Caco-2 (cell line): ENCODE data around the gene MAP2K5. TPM values are rescaled to one million over a fixed set of nuclear protein-coding genes. Genes with fewer than 3 reads are reported as not detected.

Experiments
- BruUV-seq: library from RNA; stranded (reverse); fragments of 400-500 nt; replicated peaks from 2 replicates; lab custom pipeline; 2021; lab: Mats Ljungman, UMichigan
- CTCF ChIA-PET: fragments of 300-600 bp; sonication (Branson Sonifier 250); formaldehyde crosslinking; loops from one replicate; lab custom pipeline; 2022; ENCODE audit warnings: antibody characterized with exemption; lab: Charles Lee
- POLR2A ChIA-PET: fragments of 300-600 bp; sonication (Branson Sonifier 250); formaldehyde crosslinking; loops from one replicate; lab custom pipeline; 2022; ENCODE audit warnings: antibody characterized with exemption; lab: Charles Lee
- DNase-seq, 2 experiments: peaks; one replicate each; pipeline versions ENCODE4 v3.0.0 to v3.0.0-alpha.2; 2020 to 2022
- H3K27me3 ChIP-seq: replicated peaks from 2 replicates; pipeline ENCODE4 v1.6.0; 2011; ENCODE audit warnings: low read length; ENCODE audit not compliant: control insufficient read depth, insufficient read depth
- H3K36me3 ChIP-seq: 2 replicates; pipeline ENCODE4 v1.5.1; 2011; ENCODE audit warnings: low read length; ENCODE audit not compliant: control insufficient read depth, insufficient read depth
- H3K4me1 ChIP-seq: fragments of 250-450 bp; sonication (Bioruptor Pico); 2 replicates; pipeline ENCODE4 v1.5.1; 2020; ENCODE audit warnings: mild to moderate bottlenecking
- H3K4me3 ChIP-seq: 2 replicates; pipeline ENCODE4 v1.5.1; 2011; ENCODE audit warnings: low read depth, mild to moderate bottlenecking, control low read depth, low read length
- H3K9me3 ChIP-seq: fragments of 250-450 bp; sonication (Bioruptor Pico); 2 replicates; pipeline ENCODE4 v1.5.1; 2020; ENCODE audit warnings: mild to moderate bottlenecking, moderate library complexity
- H3K27ac Mint-ChIP-seq: one replicate; pipeline ENCODE4 v1.8.0; 2022; ENCODE audit warnings: mixed read lengths; ENCODE audit not compliant: unreplicated experiment
- H3K27me3 Mint-ChIP-seq: one replicate; pipeline ENCODE4 v1.8.0; 2022; ENCODE audit warnings: mixed read lengths; ENCODE audit not compliant: insufficient read depth, unreplicated experiment
- H3K36me3 Mint-ChIP-seq: one replicate; pipeline ENCODE4 v1.8.0; 2022; ENCODE audit warnings: mild to moderate bottlenecking, mixed read lengths; ENCODE audit not compliant: insufficient read depth, unreplicated experiment
- H3K4me1 Mint-ChIP-seq: one replicate; pipeline ENCODE4 v1.8.0; 2022; ENCODE audit warnings: low read depth, mixed read lengths; ENCODE audit not compliant: unreplicated experiment
- H3K4me3 Mint-ChIP-seq: one replicate; pipeline ENCODE4 v1.8.0; 2022; ENCODE audit warnings: mild to moderate bottlenecking, moderate library complexity, mixed read lengths; ENCODE audit not compliant: unreplicated experiment
- H3K9me3 Mint-ChIP-seq: one replicate; pipeline ENCODE4 v1.8.0; 2022; ENCODE audit warnings: mixed read lengths; ENCODE audit not compliant: unreplicated experiment
- CTCF ChIP-seq, 2 experiments: fragments of 200-600 bp in 1 of 2; IDR thresholded peaks; 1 replicate in 1 of 2; 2 replicates in 1 of 2; pipeline versions ENCODE4 v1.5.1 to v1.8.0; 2011 to 2022; ENCODE audit warnings: antibody characterized with exemption in 1 of 2, control low read depth in 1 of 2, inconsistent platforms in 1 of 2, low read depth in 1 of 2, low read length in 1 of 2, mild to moderate bottlenecking in 1 of 2, moderate library complexity in 1 of 2; ENCODE audit not compliant: insufficient read depth in 1 of 2, severe bottlenecking in 1 of 2, unreplicated experiment in 1 of 2
- intact Hi-C: fragments of 100-400 bp; cut with micrococcal nuclease; formaldehyde crosslinking; loops from one replicate; pipeline ENCODE4 v1.10.0; 2022; ENCODE audit not compliant: unreplicated experiment
- total RNA-seq: library from RNA; stranded (reverse); gene quantifications from 2 replicates; pipeline ENCODE4 v1.2.3, GENCODE V29; 2022

The MAP2K5 gene
- total RNA-seq, 1 experiment from 2014 or later, result 12.2 TPM

GRCh38 chr15:67646847-67647246, 104.3 kb downstream of the MAP2K5 start:
- no peaks in the 10 kb centered on the region for H3K27me3 Mint-ChIP-seq
- intact Hi-C loops, result no loop called here
- H3K4me3 Mint-ChIP-seq, result no peak overlapping the region
- H3K27me3 ChIP-seq, result no peaks in the 10 kb centered on the region
- POLR2A ChIA-PET, result no interaction called here
- no peaks in the 10 kb centered on the region for H3K4me1 Mint-ChIP-seq
- BruUV-seq, result no TSS peak
- H3K36me3 Mint-ChIP-seq, result no peaks in the 10 kb centered on the region
- H3K9me3 Mint-ChIP-seq, result no peaks in the 10 kb centered on the region
- H3K9me3 ChIP-seq, result no peaks in the 10 kb centered on the region
- no peaks in the 10 kb centered on the region for H3K4me1 ChIP-seq
- no peak overlapping the region for H3K4me3 ChIP-seq
- CTCF ChIA-PET, result no interaction called here
- no peak overlapping the region for H3K27ac Mint-ChIP-seq
- H3K36me3 ChIP-seq, result no peaks in the 10 kb centered on the region
- no peak for TF ChIP-seq CTCF (IDR thresholded peaks at IDR 0.05; ENCODE audit: insufficient read depth in 1 of 2, low read depth in 1 of 2, low read length in 1 of 2, severe bottlenecking in 1 of 2, unreplicated experiment in 1 of 2)
- no peak for DNase-seq

- no TSS peak for BruUV-seq
- POLR2A ChIA-PET, result interaction anchor here (0.6 kb wide), 1 partner anchor 587 kb away, joined by 4 read pairs; the partner anchor contains the start of gene SMAD3
- intact Hi-C loops, result no loop called here
Observed at GRCh38 chr15:67652586-67652985, 110.1 kb downstream of the MAP2K5 start.

GRCh38 chr15:67660446-67660845, 117.9 kb downstream of the MAP2K5 start:
- Histone ChIP-seq H3K4me3 (no peak overlapping the region), H3K36me3 (no peaks in the 10 kb centered on the region), H3K4me1 (no peaks in the 10 kb centered on the region), H3K9me3 (no peaks in the 10 kb centered on the region), H3K27me3 (no peaks in the 10 kb centered on the region)
- H3K4me3 Mint-ChIP-seq, result no peak overlapping the region
- H3K9me3 Mint-ChIP-seq, result peaks cover 7% of the 10 kb centered on the region
- DNase-seq, result no peak
- TF ChIP-seq CTCF (IDR thresholded peaks at IDR 0.05; ENCODE audit: insufficient read depth in 1 of 2, low read depth in 1 of 2, low read length in 1 of 2, severe bottlenecking in 1 of 2, unreplicated experiment in 1 of 2), result no peak
- H3K27ac Mint-ChIP-seq, result no peak overlapping the region
- ChIA-PET POLR2A (no interaction called here), CTCF (no interaction called here)
- H3K4me1 Mint-ChIP-seq, result no peaks in the 10 kb centered on the region
- H3K36me3 Mint-ChIP-seq, result no peaks in the 10 kb centered on the region
- no peaks in the 10 kb centered on the region for H3K27me3 Mint-ChIP-seq
- no TSS peak for BruUV-seq
- intact Hi-C loops, result no loop called here

More at GRCh38 chr15:67652586-67652985, 110.1 kb downstream of the MAP2K5 start:
- H3K27me3 ChIP-seq, result no peaks in the 10 kb centered on the region
- DNase-seq, result no peak
- no peak for TF ChIP-seq CTCF (IDR thresholded peaks at IDR 0.05; ENCODE audit: insufficient read depth in 1 of 2, low read depth in 1 of 2, low read length in 1 of 2, severe bottlenecking in 1 of 2, unreplicated experiment in 1 of 2)
- Mint-ChIP-seq H3K4me3 (no peak overlapping the region), H3K27ac (no peak overlapping the region), H3K36me3 (no peaks in the 10 kb centered on the region), H3K9me3 (peaks cover 15% of the 10 kb centered on the region), H3K4me1 (no peaks in the 10 kb centered on the region), H3K27me3 (no peaks in the 10 kb centered on the region)
- CTCF ChIA-PET, result interaction anchor here (0.6 kb wide), 1 partner anchor 1021 kb away, joined by 8 read pairs; no protein-coding TSS in a partner anchor
- H3K9me3 ChIP-seq, result no peaks in the 10 kb centered on the region
- no peaks in the 10 kb centered on the region for H3K36me3 ChIP-seq
- H3K4me3 ChIP-seq, result no peak overlapping the region
- no peaks in the 10 kb centered on the region for H3K4me1 ChIP-seq
